ENCODE results near the gene GPR18.

Gene GPR18

DNA sequence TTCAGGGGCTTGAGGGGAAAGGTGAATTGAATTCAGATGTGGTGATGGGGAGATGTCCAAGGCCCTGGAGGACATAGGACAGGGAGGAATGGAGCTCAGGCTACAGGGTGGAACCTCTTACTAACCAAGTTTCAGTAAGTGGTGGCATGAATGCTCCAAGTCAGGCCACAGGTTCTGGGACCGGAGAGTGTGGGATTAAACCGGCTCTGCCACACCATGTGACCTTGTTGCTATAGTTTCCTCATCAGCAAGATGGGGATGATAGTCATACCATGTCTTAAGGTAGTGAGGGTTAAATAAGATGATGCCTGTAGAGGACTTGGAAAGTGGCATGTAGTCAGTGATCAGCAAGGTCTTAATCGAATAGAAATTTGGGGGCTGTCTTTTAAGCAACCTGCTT lies 32.7 kb upstream of the GPR18 start:
- DNase-seq: no peak

GRCh38 chr13:99289674-99290337 lies 31.6 kb upstream of the GPR18 start:
- DNase-seq: no peak

- DNase-seq: no peak
Measured at GRCh38 chr13:99289271-99289670, 31.1 kb upstream of the GPR18 start.

- no peak for DNase-seq
Measured at GRCh38 chr13:99288089-99288488, 29.9 kb upstream of the GPR18 start.

- DNase-seq: no peak
Measured at GRCh38 chr13:99287551-99287950, 29.4 kb upstream of the GPR18 start.

DNA sequence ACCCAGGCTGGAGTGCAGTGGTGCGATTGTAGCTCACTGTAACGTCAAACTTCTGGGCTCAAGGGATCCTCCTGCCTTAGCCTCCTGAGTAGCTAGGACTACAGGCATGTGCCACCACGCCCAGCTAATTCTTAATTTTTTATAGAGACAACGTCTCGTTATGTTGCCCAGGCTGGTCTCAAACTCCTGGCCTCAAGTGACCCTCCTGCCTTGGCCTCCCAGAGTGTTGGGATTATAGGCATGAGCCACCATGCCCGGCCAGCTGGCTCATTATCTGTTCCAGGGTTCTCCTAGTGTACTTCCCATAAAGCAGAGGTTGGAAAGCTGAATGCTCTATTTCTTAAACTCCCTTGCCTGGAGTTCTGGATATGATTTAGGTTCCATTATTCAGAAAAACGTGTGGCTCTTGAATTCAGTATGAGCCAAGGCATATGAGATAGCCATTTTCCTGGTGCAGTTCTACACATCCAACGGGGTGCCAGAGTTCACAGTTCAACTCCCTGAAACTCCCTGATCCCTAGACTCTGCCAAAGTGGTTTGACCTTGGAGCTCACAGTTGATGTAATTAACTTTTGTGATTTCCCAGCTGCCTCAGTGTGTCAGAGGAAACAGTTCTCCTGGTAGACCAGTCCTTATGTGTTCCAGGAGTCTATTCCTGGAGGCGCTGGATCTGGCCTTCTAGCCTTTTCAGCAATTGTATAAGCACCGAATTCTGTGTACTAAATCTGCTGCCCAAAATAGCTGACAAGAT lies 27.4 kb upstream of the GPR18 start:
- DNase-seq: no peak

DNA sequence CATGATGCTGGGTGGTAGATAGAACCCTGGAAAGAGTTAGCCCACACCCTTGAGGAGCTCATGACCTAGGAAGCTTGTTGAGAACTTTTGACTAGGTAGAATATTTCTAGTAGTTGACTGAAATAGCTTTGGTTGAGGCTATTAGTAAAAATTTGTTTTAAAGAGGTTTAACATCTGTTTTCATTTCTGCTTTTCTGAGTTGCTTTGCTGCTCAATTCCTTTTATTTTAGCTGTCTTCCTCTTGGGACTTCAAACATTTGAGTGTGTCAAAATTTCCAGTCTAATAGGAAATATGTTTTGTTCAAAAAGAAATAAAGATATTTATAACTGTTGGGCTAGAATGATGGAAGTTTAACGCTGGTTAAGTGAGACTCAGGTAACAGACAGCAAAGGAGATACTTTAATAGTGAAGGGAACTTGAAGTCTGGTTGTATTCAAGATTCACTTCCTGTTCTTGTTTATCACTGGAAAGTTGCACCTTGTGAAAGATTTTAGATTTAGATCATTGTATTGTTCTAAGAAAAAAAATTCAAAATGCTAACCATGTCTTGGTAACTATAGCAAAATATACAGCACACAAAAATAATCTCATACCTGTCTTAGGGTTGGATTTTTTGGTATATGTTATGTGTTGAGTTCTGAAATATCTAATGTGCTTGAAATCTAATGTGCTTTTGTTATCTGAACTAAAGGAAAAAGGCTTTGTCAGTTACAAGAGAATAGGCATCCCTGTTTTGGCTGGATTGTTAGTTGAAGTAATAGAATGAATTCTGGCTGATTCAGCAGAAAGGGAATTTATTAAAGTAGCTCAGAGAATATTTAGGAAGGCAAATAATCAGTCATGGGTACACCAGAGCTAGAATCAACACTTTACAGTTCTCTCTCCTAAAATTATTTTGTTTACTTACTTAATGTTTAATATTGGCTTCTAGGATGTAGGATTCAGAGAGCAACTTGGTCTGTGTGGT lies 24.4 kb upstream of the GPR18 start:
- no peak for DNase-seq

DNA sequence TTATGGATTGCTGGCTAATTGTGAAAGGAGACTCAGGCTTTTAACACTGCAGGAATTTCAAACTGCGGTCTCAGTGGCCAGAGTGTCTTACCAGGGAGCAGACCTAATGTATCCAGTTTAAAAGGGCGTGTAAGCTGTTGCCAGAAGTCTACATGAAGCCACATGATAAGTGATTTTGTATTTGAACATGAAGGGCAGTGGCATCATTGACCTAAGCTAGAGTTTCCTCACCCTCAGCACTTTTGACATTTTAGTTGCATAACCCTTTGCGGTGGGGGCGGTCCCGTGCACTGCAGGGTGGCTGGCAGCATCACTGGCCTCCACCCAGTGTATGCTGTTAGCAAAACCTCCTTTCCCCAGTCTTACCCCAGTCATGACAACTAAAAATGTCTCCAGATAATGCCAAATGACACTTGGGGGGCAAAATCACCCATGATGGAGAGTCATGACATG lies 23.7 kb upstream of the GPR18 start:
- DNase-seq: no peak

DNA sequence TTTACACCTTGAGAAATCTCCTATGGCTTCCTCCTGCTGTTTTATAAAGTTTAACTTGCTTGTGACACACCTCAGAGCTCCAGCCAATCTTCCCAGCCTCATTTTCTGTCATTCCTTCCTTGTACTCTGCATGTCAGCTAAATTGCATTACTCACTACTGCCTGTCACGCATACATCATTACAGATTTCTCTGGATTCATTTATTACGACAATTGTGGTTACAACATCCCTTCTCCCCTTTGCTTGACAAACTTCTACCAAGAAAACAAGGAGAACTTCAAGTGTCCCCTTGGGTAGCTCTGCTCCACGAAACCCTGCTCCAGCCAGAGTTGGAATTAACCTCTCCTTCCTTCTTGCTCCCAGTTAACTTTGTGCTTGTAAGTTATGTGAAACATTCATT lies 22.0 kb upstream of the GPR18 start:
- no peak for DNase-seq

DNA sequence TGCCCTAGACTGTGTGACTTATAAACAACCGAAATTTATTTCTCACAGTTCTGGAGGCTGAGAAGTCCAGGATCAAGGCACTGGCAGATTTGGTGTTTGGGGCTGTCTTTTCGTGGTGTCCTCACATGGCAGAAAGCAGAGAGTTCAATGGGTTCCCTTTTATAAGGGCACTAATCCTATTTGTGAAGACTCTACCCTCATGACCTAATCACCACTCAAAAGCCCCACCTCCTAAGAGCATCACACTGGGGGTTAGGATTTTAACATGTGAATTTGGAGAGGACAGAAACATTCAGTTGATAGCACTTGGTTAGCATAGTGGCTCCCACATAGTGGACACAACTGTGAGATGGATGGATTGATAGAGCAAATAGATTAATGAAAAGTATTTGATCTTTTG lies 21.5 kb upstream of the GPR18 start:
- DNase-seq: no peak

DNA sequence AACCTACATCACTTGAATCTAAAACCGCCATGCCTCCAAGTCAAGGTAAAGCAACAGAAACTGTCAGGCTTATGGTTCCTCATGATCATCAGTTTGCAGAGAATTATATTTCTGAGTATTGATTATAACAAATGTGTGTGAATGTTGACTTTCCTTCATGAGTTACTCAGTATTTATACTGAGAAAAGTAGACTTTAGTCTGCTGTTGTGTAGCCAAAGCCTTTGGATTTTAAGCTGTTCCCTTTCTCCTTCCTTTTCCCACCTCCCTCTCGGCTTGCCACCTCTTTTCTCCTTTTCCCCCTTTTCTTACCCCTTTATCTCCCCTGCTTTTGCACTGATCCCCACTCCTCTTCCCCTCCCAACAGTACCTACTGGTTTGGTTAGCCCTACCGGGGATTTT lies 20.7 kb upstream of the GPR18 start:
- DNase-seq: no peak

DNA sequence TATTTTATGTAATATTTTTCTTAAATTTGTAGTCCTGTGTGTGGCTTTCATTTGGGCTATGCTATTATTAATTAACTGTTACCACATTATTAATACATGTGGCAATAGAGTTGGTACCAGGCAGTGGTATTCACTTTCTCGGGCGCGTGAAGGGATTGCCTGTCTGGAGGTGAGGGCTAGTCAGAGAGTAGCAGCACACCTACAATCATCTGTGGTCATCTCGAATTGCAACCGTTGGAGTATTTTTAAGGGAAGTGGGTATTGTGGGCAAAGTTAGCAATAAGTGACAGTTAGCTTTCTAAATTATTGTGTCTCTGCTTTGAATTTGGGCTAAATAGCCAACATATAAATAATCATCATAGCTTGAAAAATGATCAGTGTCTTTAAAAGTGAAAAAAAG lies 20.0 kb upstream of the GPR18 start:
- no peak for DNase-seq

GRCh38 chr13:99277629-99278028 lies 19.4 kb upstream of the GPR18 start:
- no peak for DNase-seq

DNA sequence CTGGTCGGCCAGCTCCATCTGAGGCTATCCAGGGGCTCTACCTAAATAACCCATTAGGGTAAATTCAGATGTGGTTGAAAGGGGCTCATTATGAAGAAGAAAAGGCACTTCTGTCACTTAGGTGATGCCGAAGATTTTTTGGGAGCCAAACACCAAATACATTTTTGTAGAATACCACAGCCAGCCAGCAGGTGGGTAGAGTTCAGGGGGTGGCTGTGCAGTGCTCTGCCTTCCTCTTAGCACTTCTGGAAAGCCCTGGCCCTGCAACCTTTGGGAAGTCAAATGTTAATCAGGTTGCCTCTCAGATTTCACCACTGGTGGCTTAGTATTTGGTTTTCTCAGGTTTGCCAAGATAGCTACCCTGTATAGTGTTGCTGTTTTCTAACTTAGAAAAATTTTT lies 18.5 kb upstream of the GPR18 start:
- DNase-seq: no peak

DNA sequence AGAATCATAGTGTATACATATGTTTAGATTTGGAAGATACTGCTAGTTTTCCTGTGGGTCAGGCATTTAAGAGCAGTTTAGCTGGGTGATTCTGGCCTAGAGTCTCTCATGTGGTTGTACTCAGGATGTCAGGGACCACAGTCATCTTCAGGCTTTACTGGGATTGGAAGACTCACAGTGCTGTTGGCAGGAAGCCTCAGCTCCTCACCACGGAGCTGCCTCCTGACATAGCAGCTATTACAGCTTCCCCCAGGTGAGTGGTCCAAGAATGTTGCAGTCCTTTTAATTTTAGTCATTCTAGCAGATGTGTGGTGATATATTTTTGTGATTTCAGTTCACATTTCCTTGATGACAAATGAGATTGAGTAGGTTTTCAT lies 16.9 kb upstream of the GPR18 start:
- no peak for DNase-seq

DNA sequence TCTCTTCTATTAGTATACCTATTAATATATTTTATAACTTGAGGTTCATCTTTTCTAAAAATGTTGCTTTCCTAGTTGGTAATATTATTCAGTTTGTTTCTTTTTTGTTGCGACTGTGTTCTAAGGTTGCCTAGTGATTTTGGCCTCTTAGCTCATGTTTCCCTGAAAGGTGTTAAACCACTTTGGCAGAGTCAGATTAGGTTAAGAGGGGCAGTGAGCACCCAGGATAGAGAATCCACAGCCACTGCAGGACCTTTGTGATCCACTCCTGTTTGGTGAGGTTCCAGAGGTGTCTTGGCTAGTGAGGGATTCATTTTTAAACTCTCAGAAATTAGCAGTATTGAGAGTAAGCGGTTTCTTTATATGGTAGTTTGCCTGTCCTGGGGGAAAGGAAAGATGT lies 14.9 kb upstream of the GPR18 start:
- no peak for DNase-seq

DNA sequence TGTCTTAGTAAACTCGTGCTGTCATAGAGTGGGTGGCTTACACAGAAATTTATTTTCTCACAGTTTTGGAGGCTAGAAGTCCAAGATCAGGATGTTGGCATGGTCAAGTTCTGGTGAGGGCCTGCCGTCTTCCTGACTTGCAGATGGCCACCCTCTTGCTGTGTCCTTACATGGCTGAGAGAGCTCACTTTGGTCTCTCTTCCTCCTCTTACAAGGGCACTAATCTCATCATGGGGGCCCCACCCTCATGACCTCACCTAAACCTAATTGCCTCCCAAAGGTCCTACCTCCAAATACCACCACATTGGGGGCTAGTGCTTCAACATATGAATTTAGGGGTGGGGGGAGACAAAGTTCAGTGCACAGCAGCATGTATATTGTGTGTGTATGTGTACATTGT lies 14.3 kb upstream of the GPR18 start:
- DNase-seq: no peak

GRCh38 chr13:99271249-99271648 lies 13.1 kb upstream of the GPR18 start:
- no peak for DNase-seq

- no peak for DNase-seq
Measured at GRCh38 chr13:99270518-99270917, 12.3 kb upstream of the GPR18 start.

GRCh38 chr13:99269627-99270241 lies 11.6 kb upstream of the GPR18 start:
- DNase-seq: peak; percentile 39

GRCh38 chr13:99268822-99269221 lies 10.6 kb upstream of the GPR18 start:
- no peak for DNase-seq

- no peak for DNase-seq
Measured at GRCh38 chr13:99267927-99268326, 9.7 kb upstream of the GPR18 start.

DNA sequence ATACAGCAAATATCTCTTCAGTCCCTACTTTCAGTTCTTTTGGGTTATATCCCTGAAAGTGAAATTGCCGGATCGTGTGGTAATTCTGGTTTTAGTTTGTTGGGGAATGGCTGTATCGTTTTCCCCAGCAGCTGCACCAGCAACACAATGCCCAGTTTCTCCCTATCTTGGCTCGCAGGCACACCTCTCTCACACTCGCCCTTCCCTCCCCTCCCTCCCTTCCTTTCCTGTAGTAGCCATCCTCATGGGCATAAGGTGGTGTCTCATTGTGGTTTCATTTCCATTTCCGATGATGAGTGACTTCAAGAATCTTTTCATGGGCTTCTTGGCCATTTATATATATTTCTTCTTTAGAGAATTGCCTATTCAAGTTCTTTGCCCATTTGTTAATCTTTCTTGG lies 8.6 kb upstream of the GPR18 start:
- no peak for DNase-seq
